Stimulated activated naive CD8-positive, alpha-beta T cell treated with anti-CD3 and anti-CD28 coated beads, Interleukin-15, Interleukin-2, amounts not matched to agents 100 ng/mL and 50 ng/mL, for 24 hours (primary cell): ENCODE data around the gene GASK1B.

ENCODE experiments used
- H3K27ac Mint-ChIP-seq: one replicate; pipeline ENCODE4 v1.8.0; 2021; ENCODE audit warnings: mild to moderate bottlenecking, mixed read lengths
- H3K27me3 Mint-ChIP-seq: one replicate; pipeline ENCODE4 v1.8.0; 2021; ENCODE audit warnings: mixed read lengths
- H3K36me3 Mint-ChIP-seq: one replicate; pipeline ENCODE4 v1.8.0; 2021; ENCODE audit warnings: low read depth, mixed read lengths
- H3K4me1 Mint-ChIP-seq: one replicate; pipeline ENCODE4 v1.8.0; 2021; ENCODE audit warnings: low read depth, mixed read lengths
- H3K4me3 Mint-ChIP-seq: one replicate; pipeline ENCODE4 v1.8.0; 2021; ENCODE audit warnings: mild to moderate bottlenecking, mixed read lengths
- H3K9me3 Mint-ChIP-seq: one replicate; pipeline ENCODE4 v1.8.0; 2021; ENCODE audit warnings: mixed read lengths

GASK1B gene

DNA sequence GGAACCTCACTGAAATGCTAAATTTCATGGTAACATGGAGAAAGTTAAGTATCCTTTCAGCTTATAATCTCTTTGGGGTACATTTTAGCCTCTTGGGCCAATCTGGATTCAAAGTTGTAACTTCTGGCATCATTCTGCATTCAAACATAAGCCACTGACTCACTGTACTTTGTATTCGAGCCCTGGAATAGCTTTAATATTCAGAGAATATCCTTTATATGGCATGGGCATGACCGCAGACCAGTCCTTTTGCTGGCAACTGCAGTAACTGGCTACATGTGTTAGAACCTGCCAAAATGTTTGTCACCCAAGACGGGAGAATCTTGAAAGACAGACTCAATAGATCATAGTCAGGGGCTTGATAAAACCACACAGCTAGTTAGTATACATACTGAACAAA, 3.3 kb downstream of the GASK1B start:
- peaks cover 34% of the 10 kb centered on the region for H3K27me3 Mint-ChIP-seq
- H3K27ac Mint-ChIP-seq, result no peak overlapping the region
- no peaks in the 10 kb centered on the region for H3K36me3 Mint-ChIP-seq
- no peaks in the 10 kb centered on the region for H3K4me1 Mint-ChIP-seq
- no peak overlapping the region for H3K4me3 Mint-ChIP-seq
- H3K9me3 Mint-ChIP-seq, result no peaks in the 10 kb centered on the region

DNA sequence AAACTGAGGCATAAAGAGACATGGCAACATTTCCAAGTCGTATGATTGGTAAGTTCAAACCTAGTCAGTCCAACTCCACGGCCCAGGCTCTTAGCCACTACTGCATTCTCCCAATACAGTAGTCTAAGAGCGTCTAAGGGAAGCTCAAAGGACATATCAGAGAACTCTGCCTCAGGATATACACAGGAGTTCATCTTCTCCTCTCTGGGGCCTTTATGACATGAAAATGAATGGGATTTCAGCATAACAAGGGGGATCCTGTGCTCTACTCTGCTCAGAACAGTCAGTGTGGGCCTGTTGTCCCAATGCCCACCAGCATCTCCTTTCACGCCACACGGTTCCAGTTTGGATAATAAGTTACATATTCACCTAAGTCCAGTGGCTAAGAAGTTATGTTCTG, 4.2 kb downstream of the GASK1B start:
- no peaks in the 10 kb centered on the region for H3K36me3 Mint-ChIP-seq
- H3K4me3 Mint-ChIP-seq, result no peak overlapping the region

DNA sequence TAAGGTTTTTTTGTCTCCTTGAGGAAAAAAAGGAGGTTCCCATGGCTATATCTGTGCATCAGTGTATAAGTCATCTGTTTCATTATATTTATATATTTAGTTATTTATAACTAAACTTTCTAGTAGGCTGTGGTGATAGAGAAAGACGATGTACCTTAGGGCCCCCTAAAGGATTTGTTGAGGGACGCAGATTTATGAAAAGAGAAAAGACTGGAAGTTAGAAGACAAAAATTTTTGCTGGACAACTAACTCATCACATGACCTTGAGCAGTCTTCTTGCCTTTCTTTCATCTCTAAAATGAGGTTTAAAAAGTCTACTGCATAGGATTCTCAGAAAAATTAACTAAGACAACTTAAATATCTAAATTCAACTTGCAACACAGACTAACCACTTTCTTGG, 6.1 kb downstream of the GASK1B start:
- Mint-ChIP-seq H3K27me3 (peaks cover 26% of the 10 kb centered on the region), H3K4me3 (no peak overlapping the region), H3K27ac (no peak overlapping the region), H3K36me3 (no peaks in the 10 kb centered on the region), H3K9me3 (no peaks in the 10 kb centered on the region), H3K4me1 (no peaks in the 10 kb centered on the region)

More for the DNA sequence above, 4.2 kb downstream of the GASK1B start:
- peaks cover 34% of the 10 kb centered on the region for H3K27me3 Mint-ChIP-seq
- no peaks in the 10 kb centered on the region for H3K4me1 Mint-ChIP-seq
- H3K27ac Mint-ChIP-seq, result no peak overlapping the region
- no peaks in the 10 kb centered on the region for H3K9me3 Mint-ChIP-seq

DNA sequence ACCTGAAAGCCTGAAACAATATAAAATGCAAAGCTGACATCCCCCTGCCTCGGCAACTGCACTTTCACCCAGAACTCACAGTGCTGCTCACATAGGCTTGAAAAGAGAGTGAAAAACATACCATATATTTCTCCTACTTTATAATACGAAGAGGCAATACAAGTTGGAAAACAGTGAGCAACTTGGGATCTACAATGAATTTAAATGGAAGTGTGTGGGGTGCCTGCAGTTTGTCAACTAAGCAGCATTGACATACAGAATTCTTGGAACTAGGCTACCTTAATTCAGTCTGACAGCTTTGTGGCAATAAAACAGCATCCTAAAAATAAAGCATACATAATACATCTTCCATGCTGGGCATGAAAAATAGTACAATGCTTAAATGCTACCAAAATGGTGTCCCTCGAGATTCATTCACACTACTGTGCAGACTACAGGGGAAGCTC, 8.0 kb downstream of the GASK1B start:
- no peak overlapping the region for H3K4me3 Mint-ChIP-seq
- no peak overlapping the region for H3K27ac Mint-ChIP-seq
- no peaks in the 10 kb centered on the region for H3K9me3 Mint-ChIP-seq
- peaks cover 15% of the 10 kb centered on the region for H3K27me3 Mint-ChIP-seq
- no peaks in the 10 kb centered on the region for H3K4me1 Mint-ChIP-seq
- H3K36me3 Mint-ChIP-seq, result no peaks in the 10 kb centered on the region

DNA sequence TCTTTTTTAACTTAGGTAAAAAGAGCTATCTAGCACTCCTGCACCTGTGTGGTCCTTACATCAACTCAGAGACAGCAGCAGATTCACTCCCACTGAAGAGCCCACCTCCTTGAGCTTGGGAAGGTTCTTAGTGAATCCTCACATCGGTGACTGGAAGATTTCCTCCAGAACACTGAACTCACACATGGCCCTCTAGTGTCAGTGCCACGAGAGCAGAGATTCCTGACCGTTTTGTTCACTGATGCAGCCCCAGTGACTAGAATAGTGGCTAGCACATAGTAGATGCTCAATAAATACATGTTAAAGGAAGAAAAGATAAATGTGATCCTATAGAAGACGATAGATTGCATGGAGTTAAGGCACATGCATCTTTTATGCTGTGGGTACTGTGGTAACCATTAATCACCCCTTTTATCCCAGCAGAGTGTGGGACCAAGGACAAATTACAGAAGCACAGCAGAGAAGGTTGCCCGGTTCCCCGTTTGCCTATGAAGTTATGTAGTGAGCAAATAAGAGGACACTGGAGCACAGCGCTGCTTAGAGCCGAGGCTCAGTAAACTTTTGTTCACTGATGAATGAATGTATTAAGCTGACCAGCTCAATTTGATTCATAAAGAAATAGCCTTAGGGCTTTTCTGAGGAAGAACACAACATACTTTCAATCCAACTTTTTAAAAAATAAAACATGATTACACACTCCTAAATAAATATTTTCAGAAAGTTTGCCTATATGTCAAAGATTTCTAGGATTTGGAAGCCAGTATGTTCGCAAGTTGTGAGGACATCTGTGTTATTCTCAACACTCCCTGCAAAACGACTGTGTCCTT, 8.7 kb downstream of the GASK1B start:
- H3K27ac Mint-ChIP-seq, result no peak overlapping the region
- H3K4me1 Mint-ChIP-seq, result no peaks in the 10 kb centered on the region
- H3K9me3 Mint-ChIP-seq, result no peaks in the 10 kb centered on the region
- peaks cover 11% of the 10 kb centered on the region for H3K27me3 Mint-ChIP-seq
- H3K36me3 Mint-ChIP-seq, result no peaks in the 10 kb centered on the region
- H3K4me3 Mint-ChIP-seq, result no peak overlapping the region

DNA sequence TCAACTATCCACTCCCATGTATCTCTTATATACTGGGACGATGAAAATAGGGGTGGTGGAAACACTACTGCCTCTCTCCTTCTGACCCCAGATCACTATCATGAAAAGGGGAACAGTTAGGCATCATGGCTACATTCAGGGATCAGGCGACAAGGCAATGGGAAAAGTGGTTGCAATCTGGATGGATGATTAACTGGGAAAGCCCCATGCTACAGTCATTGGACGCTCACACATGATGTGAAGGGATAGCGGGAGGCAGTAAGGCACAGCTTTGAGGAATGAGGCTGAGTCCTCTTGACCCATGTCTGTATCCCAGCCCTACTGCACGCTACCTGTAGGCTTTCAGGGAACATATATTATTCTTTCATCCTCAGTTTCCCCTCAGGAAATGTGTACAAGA, 10.2 kb downstream of the GASK1B start:
- Mint-ChIP-seq H3K4me3 (no peak overlapping the region), H3K9me3 (no peaks in the 10 kb centered on the region), H3K4me1 (no peaks in the 10 kb centered on the region), H3K36me3 (no peaks in the 10 kb centered on the region), H3K27me3 (peaks cover 11% of the 10 kb centered on the region), H3K27ac (no peak overlapping the region)

DNA sequence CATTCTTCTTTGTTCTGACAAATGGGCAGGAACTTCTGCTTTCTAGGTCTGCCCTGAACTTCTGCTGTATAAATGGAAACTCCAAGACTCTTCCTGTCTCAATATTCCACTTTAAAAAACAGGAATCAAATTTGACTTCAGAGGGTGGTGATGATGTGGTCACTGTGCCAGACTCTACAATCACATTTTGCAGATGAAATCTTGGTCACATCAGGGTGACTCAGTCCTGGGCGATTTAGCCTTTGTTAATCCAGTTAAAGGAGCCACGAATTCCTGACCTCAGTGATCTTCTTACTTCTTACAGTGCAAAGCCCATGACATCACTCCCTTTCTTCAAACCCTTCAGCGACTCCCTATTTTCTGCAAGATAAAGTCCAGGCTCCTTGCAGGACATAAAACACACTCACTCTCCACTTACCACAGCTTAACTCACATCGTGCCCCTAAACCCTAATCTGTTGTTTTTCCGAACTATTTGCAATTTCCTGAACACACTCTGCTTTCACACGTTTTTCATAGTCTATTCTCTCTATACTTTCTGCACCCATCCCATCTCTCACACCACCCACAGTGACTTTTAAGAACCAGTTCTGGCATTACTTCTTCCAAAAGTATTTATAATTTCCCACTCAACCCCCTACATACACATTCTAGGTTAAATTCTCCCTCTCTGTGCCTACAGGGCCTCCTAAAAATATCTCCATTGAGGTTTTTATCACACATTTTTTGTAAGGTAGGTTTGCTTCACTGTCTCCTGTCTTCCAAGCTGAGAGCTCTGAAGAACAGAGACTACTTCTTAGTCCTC, 11.1 kb downstream of the GASK1B start:
- no peaks in the 10 kb centered on the region for H3K36me3 Mint-ChIP-seq
- H3K4me1 Mint-ChIP-seq, result no peaks in the 10 kb centered on the region
- H3K4me3 Mint-ChIP-seq, result no peak overlapping the region
- no peak overlapping the region for H3K27ac Mint-ChIP-seq
- H3K27me3 Mint-ChIP-seq, result peaks cover 11% of the 10 kb centered on the region
- no peaks in the 10 kb centered on the region for H3K9me3 Mint-ChIP-seq

DNA sequence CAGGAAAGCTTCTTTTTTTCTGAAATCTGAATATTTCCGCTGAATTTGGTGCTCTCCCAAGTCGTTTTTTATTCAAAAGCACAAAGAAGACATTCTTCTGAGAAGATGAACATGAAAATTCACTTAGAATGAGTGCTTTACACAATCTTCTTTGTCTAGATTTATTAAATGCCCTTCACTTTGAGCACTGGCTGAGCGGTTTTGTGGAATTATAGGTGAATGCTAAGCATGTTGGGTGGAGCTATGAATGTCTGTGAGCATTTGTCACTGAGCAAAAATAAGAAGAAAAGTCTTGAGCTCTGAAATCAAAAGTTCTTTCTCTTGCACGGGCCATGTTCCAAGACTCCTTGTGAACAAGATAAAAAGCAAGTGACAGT, 13.1 kb downstream of the GASK1B start:
- H3K36me3 Mint-ChIP-seq, result no peaks in the 10 kb centered on the region
- H3K27ac Mint-ChIP-seq, result no peak overlapping the region
- no peaks in the 10 kb centered on the region for H3K9me3 Mint-ChIP-seq
- H3K4me1 Mint-ChIP-seq, result no peaks in the 10 kb centered on the region
- no peak overlapping the region for H3K4me3 Mint-ChIP-seq
- H3K27me3 Mint-ChIP-seq, result peaks cover 11% of the 10 kb centered on the region

DNA sequence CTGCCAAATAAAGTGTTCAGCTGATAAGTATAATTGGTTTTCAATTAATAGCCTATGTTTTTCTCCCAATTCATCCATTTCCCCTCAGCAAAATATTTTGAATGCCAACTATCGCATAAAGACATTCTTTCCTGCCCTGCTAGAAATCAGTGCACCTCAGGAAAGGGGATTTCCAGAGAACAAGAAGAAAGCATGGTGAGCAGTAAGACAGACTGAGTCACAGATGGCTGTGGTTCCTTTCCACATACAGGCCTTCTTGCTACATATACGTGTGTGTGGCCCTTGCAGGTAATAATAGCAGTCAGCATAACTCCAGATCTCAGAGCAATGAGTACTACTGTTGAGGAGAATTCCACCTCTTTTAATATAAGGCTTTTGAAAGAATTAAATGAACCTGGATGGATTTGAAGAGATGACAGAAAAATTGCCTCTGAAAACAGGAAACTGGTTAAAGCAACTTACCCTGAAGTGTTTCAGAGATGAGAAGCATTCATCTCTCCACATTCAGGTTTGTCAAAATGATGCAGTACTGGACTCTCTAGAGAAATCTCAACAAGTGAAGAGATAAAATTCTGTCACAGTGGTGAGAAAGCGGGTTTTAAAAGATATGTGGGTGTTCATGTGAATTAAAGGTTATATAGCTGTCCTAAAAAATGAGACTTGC, 13.6 kb downstream of the GASK1B start:
- H3K27ac Mint-ChIP-seq, result no peak overlapping the region

DNA sequence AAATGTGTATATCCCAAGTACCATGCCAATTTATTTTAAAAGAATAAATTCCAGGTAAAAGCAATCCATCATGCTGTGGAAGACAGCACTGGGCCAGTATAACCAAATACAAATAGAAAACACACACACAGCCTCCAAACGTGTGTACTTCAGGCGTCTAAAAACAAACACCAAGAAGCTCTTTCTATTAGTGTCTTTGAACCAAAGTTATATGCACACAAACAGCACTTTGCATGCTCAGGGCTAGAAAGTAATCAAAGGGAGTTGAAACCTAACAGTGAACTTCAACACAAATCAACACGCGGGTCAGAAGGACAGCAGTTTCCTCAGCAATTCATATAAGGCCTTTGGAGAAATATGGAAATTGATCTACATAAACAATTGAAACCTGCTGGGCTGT, 15.4 kb downstream of the GASK1B start:
- H3K4me3 Mint-ChIP-seq, result no peak overlapping the region
- H3K27ac Mint-ChIP-seq, result no peak overlapping the region
- H3K4me1 Mint-ChIP-seq, result no peaks in the 10 kb centered on the region
- H3K27me3 Mint-ChIP-seq, result peaks cover 14% of the 10 kb centered on the region
- no peaks in the 10 kb centered on the region for H3K9me3 Mint-ChIP-seq
- no peaks in the 10 kb centered on the region for H3K36me3 Mint-ChIP-seq

More for the DNA sequence above, 13.6 kb downstream of the GASK1B start:
- no peaks in the 10 kb centered on the region for H3K4me1 Mint-ChIP-seq
- peaks cover 11% of the 10 kb centered on the region for H3K27me3 Mint-ChIP-seq
- H3K4me3 Mint-ChIP-seq, result no peak overlapping the region
- no peaks in the 10 kb centered on the region for H3K36me3 Mint-ChIP-seq
- no peaks in the 10 kb centered on the region for H3K9me3 Mint-ChIP-seq

DNA sequence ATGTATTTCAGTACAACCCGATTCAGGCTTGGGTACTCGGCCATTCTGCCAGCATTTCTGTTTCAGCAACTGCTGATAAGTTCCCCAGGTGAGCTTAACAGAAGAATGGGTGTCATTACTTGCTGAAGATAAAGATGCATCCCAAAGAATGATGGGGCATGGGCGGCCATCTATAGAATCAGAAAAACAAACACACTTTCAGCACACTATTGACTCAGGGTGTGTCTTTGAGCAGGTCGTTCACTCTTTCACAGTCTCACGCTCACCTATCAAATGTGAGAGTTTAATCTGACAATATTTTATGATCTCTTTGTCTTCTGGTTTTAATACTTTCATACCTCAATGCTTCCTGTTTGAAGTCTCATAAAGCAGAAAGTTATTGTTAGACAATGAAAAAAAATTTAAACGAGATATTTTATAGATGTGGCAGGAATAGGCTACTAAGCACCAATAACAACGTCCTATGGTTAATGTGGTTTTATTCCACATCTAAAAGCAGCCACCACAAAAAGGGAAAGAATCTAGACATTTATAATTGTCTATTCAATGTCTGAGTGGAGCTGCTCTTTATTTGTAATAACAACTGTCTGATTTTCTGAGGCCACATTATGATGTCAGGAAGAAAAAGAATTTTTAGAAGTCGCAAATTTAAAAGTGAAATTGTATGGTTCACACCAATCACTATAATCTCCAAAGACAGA, 17.0 kb downstream of the GASK1B start:
- H3K9me3 Mint-ChIP-seq, result no peaks in the 10 kb centered on the region
- H3K27me3 Mint-ChIP-seq, result peaks cover 11% of the 10 kb centered on the region
- no peak overlapping the region for H3K27ac Mint-ChIP-seq
- H3K4me3 Mint-ChIP-seq, result no peak overlapping the region
- H3K36me3 Mint-ChIP-seq, result no peaks in the 10 kb centered on the region
- H3K4me1 Mint-ChIP-seq, result no peaks in the 10 kb centered on the region

DNA sequence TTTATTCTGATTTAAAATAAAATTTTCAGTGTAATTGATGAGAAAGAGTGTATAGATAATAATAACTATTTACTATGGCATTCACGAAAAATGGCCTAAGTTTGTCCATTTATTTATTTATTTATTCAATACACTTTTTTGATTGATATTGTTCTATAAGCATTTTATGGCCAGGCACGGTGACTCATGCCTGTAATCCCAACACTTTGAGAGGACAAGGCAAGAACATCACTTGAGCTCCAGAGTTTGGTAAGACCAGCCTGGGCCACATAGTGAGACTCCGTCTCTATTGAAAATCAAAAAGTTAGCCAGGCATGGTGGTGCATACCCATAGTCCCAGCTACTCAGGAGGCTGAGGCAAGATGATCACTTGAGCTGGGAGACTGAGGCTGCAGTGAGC, 25.7 kb downstream of the GASK1B start:
- Mint-ChIP-seq H3K4me3 (no peak overlapping the region), H3K4me1 (no peaks in the 10 kb centered on the region), H3K36me3 (no peaks in the 10 kb centered on the region), H3K9me3 (no peaks in the 10 kb centered on the region), H3K27ac (no peak overlapping the region), H3K27me3 (no peaks in the 10 kb centered on the region)

DNA sequence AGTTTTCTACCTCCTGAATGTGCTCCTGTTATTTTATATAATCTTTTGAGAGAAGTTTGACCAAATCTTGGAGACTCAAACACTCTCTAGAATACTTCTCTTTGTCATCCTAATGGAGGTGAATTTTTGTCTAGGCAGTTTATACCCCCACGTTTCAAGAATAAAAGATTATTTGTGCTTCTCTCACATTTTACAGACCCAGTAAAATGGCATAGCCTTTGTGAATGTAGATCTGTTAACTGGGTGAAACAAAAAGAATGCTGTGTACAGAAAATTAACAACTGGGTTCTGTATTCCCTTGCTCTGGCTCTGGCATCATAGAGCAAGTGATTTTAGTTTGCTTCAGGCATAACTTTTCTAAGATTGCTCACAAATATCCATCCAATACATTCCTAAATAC, 26.1 kb downstream of the GASK1B start:
- H3K9me3 Mint-ChIP-seq, result no peaks in the 10 kb centered on the region
- no peaks in the 10 kb centered on the region for H3K36me3 Mint-ChIP-seq
- no peak overlapping the region for H3K27ac Mint-ChIP-seq
- H3K4me3 Mint-ChIP-seq, result no peak overlapping the region
- H3K4me1 Mint-ChIP-seq, result no peaks in the 10 kb centered on the region
- no peaks in the 10 kb centered on the region for H3K27me3 Mint-ChIP-seq

DNA sequence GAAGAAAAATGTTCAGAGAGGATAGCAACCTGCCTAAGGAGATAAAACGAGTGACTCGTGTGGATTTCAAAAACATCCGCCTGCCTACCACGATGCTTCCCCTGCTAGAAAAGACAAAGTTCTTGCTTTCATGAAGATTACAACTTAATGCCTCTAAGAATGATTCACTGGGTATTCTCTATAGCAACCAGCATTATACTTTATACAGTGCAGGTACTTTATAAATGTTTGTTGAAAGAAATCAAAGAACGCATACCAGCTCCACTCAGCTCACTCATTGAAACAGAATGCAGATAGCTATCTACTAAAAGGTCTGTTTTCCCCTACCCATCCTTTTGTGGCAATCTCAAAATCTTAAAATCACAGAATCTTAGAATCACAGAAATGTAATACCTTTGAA, 33.7 kb downstream of the GASK1B start:
- H3K36me3 Mint-ChIP-seq, result no peaks in the 10 kb centered on the region
- H3K4me1 Mint-ChIP-seq, result no peaks in the 10 kb centered on the region
- H3K27me3 Mint-ChIP-seq, result no peaks in the 10 kb centered on the region
- no peaks in the 10 kb centered on the region for H3K9me3 Mint-ChIP-seq
- no peak overlapping the region for H3K27ac Mint-ChIP-seq
- no peak overlapping the region for H3K4me3 Mint-ChIP-seq

DNA sequence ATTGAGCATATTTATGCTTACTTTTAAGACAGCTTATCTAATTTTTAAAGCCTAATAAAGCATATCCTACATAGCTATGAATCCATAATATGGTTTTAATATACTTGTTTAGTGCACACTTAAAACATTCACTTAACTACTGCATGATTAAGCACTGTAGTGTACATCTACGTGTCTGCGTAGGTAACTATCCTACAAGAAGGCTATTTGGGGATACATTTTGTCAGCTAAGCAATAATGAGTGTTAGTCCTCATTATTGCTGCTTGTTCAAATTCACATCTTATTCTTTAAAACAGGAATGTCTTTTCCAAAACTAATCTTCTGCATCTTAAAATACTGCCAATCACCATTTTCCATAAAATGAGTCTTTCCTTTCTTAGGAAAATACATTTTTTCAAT, 38.6 kb downstream of the GASK1B start:
- H3K4me1 Mint-ChIP-seq, result no peaks in the 10 kb centered on the region
- no peak overlapping the region for H3K4me3 Mint-ChIP-seq
- H3K27me3 Mint-ChIP-seq, result no peaks in the 10 kb centered on the region
- no peak overlapping the region for H3K27ac Mint-ChIP-seq
- no peaks in the 10 kb centered on the region for H3K9me3 Mint-ChIP-seq
- H3K36me3 Mint-ChIP-seq, result no peaks in the 10 kb centered on the region
